AG09309 (cell line): ENCODE measurements around the gene ABCA3.
"Not testable (repeated sequence)": the region's sequence is repeated elsewhere in the genome, so short reads cannot be mapped to it uniquely, and the experiment has no call there.

Experiments used
- DNase-seq: peaks from one replicate; pipeline ENCODE4 v3.0.0-alpha.2; 2010; ENCODE audit warnings: low read depth
- H3K4me3 ChIP-seq: 2 replicates; pipeline ENCODE4 v1.5.1; 2011; ENCODE audit warnings: mild to moderate bottlenecking, low read depth, low read length, moderate library complexity; ENCODE audit not compliant: control insufficient read depth
- CTCF ChIP-seq: IDR thresholded peaks from 2 replicates; pipeline ENCODE4 v1.5.1; 2011; ENCODE audit warnings: mild to moderate bottlenecking, low read depth, low read length, inconsistent platforms; ENCODE audit not compliant: insufficient read depth, control insufficient read depth; ENCODE audit errors: missing control alignments

ABCA3 gene

GRCh38 chr16:2340564-2341455 is at the start of gene ABCA3:
Gene ABCA3 (minus strand): TSS chr16:2340728. CDS start chr16:2326466, 14,262 bp downstream.
- H3K4me3 ChIP-seq, result peak within 1 kb of the TSS; percentile 44
- TF ChIP-seq CTCF, result peak; percentile 77
- peak; percentile 27 for DNase-seq

GRCh38 chr16:2388875-2389433 is 48.4 kb upstream of the ABCA3 start:
- no peak for TF ChIP-seq CTCF
- H3K4me3 ChIP-seq, result no peak overlapping the region
- no peak for DNase-seq

DNA sequence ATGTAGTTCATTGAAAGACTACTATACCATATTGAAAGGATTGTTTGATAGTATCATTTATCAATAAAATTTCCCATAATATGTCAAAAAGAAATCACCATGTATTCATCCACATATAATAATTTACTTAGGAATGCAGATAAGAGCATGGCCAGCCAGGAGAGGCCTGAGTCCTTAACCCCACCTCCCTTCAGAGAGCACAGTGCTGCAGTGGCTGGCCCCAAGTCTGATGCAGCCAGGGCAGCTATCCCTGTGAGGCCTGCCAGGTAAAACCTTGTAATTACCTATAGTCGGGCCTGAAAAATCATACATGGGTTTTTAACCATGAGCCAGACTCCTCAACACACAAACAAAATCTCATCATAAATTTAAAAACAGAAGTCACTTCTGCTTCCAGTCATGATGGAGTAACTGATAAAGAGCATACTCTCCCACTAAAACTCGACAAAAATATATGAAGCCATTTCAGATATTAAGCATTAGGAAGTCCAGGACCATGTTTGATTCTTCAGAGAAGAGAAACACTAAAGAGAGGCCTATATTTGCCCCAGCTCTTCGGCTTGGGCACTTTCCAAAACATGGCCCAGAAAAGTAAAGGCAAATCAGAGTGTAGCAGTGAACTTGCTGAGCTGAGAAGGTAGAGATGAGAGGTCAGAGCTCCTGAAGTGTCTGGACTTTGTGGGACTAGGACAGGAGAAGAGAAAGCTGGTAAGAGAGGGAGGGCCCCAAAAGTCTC is 47.8 kb upstream of the ABCA3 start:
- no peak for DNase-seq
- TF ChIP-seq CTCF, result no peak
- H3K4me3 ChIP-seq, result no peak overlapping the region

DNA sequence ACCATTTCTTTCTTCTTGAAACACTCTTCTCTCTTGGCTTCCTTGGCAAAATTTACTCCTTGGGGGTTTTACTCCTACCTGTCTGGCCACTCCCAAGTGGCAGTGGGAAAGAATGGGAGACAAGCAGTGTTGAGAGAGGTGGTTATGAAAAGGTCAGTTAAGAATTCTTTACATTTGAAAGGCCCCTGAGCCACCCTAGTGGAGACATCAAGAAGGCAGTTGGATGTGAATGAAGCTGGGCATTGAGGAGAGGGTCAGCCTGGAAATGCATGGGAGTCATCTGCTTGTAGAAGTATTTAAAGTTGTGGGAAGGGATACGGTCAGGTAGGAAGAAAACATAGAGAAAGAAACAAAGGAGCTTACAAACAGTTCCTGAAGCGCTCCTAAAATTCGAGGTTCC is 46.5 kb upstream of the ABCA3 start:
- DNase-seq, result no peak
- peak; percentile 14 for TF ChIP-seq CTCF
- H3K4me3 ChIP-seq, result no peak overlapping the region

DNA sequence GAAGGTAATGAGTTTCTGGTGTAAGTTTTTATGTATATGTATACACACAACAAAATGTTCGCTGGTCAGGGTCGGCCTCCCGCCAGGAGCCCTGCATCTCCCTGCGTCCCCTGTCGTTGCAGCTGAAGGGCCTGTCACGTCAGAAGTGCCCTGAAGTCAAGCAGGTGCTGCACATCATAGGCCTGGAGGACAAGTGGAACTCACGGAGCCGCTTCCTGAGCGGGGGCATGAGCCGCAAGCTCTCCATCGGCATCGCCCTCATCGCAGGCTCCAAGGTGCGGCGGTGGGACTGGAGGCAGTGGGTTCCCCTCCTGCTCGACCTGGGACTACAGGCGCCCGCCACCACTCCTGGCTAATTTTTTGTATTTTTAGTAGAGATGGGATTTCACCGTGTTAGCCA is 45.5 kb upstream of the ABCA3 start:
- H3K4me3 ChIP-seq, DNase-seq: not testable (repeated sequence)

DNA sequence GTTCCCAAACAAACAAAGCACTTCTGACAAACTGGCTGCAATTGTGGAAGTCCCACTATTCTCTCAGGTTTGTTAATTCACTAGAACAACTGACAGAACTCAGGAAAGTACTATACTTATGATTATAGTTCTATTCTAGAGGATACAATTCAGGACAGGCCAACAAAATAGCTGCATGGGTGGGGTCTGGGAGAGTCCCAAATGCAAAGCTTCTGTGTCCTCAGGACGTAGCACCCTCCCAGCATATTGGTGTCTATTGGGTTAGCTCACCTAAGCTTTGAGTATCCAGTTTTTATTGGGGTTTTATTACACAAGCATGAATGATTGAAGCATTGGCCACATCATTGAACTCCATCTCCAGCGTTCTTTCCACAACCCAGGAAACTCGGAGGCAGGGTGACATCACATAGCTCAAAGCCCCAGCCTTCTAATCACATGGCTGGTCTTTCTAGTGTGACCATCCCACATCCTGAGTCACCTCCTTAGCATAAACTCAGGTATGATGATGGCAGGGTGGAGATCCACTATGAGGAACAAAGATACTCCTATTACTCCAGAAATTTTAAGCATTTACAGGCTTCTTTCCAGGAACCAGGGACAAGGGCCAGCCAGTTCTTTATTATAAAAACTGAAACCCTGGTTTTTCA is 44.8 kb upstream of the ABCA3 start:
- H3K4me3 ChIP-seq, result no peak overlapping the region
- no peak for DNase-seq
- no peak for TF ChIP-seq CTCF
